IPS-18a (cell line): ENCODE results near the gene PLA2G4F.

ENCODE experiments used
- H3K27ac ChIP-seq: one replicate; pipeline ENCODE4 v1.5.1; 2013; ENCODE audit warnings: low read length
- H3K27me3 ChIP-seq: one replicate; pipeline ENCODE4 v1.6.1; 2013; ENCODE audit warnings: mild to moderate bottlenecking, low read length; ENCODE audit not compliant: control insufficient read depth, insufficient read depth
- H3K36me3 ChIP-seq: one replicate; pipeline ENCODE4 v1.6.1; 2013; ENCODE audit warnings: low read depth, low read length; ENCODE audit not compliant: control insufficient read depth
- H3K4me1 ChIP-seq: one replicate; pipeline ENCODE4 v1.6.1; 2013; ENCODE audit warnings: low read depth, low read length; ENCODE audit not compliant: control insufficient read depth
- H3K4me3 ChIP-seq: one replicate; pipeline ENCODE4 v1.5.1; 2013; ENCODE audit warnings: low read length
- H3K9ac ChIP-seq: one replicate; pipeline ENCODE4 v1.6.1; 2013; ENCODE audit warnings: mild to moderate bottlenecking, low read length, moderate library complexity
- H3K9me3 ChIP-seq: one replicate; pipeline ENCODE4 v1.6.1; 2013; ENCODE audit warnings: low read depth, low read length; ENCODE audit not compliant: control insufficient read depth

The PLA2G4F gene, protein sequence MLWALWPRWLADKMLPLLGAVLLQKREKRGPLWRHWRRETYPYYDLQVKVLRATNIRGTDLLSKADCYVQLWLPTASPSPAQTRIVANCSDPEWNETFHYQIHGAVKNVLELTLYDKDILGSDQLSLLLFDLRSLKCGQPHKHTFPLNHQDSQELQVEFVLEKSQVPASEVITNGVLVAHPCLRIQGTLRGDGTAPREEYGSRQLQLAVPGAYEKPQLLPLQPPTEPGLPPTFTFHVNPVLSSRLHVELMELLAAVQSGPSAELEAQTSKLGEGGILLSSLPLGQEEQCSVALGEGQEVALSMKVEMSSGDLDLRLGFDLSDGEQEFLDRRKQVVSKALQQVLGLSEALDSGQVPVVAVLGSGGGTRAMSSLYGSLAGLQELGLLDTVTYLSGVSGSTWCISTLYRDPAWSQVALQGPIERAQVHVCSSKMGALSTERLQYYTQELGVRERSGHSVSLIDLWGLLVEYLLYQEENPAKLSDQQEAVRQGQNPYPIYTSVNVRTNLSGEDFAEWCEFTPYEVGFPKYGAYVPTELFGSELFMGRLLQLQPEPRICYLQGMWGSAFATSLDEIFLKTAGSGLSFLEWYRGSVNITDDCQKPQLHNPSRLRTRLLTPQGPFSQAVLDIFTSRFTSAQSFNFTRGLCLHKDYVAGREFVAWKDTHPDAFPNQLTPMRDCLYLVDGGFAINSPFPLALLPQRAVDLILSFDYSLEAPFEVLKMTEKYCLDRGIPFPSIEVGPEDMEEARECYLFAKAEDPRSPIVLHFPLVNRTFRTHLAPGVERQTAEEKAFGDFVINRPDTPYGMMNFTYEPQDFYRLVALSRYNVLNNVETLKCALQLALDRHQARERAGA

GRCh38 chr15:42156243-42156922 lies at the start of gene PLA2G4F:
PLA2G4F (minus strand) TSS chr15:42156636; CDS start chr15:42156549, 87 bp downstream.
- Histone ChIP-seq H3K9me3 (no peaks in the 10 kb centered on the region), H3K27ac (no peak within 1 kb of the TSS), H3K4me3 (no peak within 1 kb of the TSS)

DNA sequence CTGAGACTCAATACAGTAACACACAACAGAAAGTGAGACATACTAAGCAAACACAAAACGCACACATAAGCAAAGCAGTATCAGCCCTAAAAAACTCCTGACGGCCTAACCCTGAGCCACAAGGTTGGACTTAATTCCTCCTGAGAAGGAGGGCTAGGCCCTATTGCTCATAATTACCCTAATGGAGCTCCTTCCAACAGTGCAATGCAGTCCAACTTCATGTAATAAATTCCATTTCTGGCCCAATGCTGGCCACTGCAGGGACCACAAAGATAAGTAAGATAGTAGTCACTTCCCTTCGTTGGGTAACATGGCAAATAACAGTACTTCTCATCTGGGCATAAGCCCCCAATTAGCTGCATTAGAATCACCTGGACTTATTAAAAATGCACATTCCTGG lies 47.5 kb upstream of the PLA2G4F start:
- Histone ChIP-seq H3K27me3 (no peaks in the 10 kb centered on the region), H3K9ac (no peak overlapping the region), H3K27ac (no peak overlapping the region), H3K36me3 (no peaks in the 10 kb centered on the region), H3K9me3 (no peaks in the 10 kb centered on the region), H3K4me3 (no peak overlapping the region), H3K4me1 (no peaks in the 10 kb centered on the region)

More at GRCh38 chr15:42156243-42156922, at the start of gene PLA2G4F:
- peaks cover 18% of the 10 kb centered on the region for H3K36me3 ChIP-seq
- no peaks in the 10 kb centered on the region for H3K27me3 ChIP-seq
- no peak within 1 kb of the TSS for H3K9ac ChIP-seq
- H3K4me1 ChIP-seq = no peaks in the 10 kb centered on the region

DNA sequence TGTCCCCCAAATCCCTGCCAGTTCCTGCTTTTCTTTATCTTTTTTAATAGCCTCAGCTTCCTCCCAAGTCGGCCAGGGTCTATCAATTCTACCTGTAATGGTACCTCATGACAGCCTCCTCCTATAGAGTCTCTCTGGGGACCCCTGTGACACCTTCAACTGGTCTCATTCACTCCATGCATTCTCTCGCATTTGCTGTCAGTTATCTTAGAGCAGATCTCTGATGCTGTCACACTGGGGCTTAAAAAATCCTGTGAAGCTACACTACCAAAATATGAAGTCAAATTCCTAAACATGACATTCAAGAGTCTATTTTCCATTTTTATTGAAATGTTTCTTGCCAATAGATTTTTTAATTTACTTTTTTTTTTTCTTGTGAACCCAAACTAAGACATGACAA lies 46.2 kb upstream of the PLA2G4F start:
- Histone ChIP-seq H3K27me3 (no peaks in the 10 kb centered on the region), H3K36me3 (no peaks in the 10 kb centered on the region), H3K4me1 (no peaks in the 10 kb centered on the region), H3K27ac (no peak overlapping the region), H3K9ac (no peak overlapping the region), H3K9me3 (no peaks in the 10 kb centered on the region), H3K4me3 (no peak overlapping the region)

DNA sequence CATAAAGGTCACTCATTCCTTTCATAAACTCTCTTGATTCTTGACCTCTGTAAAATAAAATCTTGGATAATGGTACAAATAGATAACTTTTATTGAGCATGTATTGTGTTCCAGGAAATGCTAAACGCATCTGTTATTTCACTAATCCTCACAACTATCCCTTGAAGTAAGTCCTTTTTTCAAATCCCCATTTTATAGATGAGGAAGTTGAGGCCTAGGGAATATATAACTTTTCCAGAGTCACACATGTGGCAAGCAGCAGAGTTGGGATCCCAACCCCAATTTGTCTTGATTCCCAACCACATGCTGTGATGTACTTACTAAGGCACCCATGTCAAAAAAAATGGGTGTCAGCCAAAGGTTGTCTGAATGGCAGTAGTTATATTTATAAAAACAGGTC lies 45.4 kb upstream of the PLA2G4F start:
- Histone ChIP-seq H3K4me1 (no peaks in the 10 kb centered on the region), H3K9me3 (no peaks in the 10 kb centered on the region), H3K27ac (no peak overlapping the region), H3K9ac (no peak overlapping the region), H3K4me3 (no peak overlapping the region), H3K36me3 (no peaks in the 10 kb centered on the region), H3K27me3 (no peaks in the 10 kb centered on the region)

GRCh38 chr15:42199126-42199525 lies 42.7 kb upstream of the PLA2G4F start:
- H3K4me1 ChIP-seq = no peaks in the 10 kb centered on the region
- H3K9ac ChIP-seq = no peak overlapping the region
- no peaks in the 10 kb centered on the region for H3K9me3 ChIP-seq
- H3K27me3 ChIP-seq = no peaks in the 10 kb centered on the region
- no peak overlapping the region for H3K4me3 ChIP-seq
- H3K27ac ChIP-seq = no peak overlapping the region
- H3K36me3 ChIP-seq = no peaks in the 10 kb centered on the region

DNA sequence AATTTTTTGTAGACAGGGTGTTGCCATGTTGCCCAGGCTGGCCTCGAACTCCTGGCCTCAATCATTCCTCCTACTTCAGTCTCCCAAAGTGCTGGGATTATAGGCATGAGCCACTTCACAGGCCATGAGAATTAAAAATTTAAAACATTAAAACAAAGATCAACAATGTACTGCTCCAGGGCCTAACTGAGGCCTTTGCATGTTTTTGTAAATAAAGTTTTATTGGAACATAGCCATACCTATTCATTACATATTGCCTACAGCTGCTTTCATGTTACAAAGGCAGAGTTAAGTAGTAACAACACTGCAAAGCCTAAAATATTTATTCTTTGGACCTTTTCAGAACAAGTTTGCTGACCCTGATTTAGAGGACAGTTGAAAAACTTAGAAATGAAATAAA lies 42.1 kb upstream of the PLA2G4F start:
- no peaks in the 10 kb centered on the region for H3K9me3 ChIP-seq
- no peak overlapping the region for H3K9ac ChIP-seq
- no peaks in the 10 kb centered on the region for H3K4me1 ChIP-seq
- no peak overlapping the region for H3K4me3 ChIP-seq
- H3K27ac ChIP-seq = no peak overlapping the region
- H3K36me3 ChIP-seq = no peaks in the 10 kb centered on the region
- no peaks in the 10 kb centered on the region for H3K27me3 ChIP-seq

DNA sequence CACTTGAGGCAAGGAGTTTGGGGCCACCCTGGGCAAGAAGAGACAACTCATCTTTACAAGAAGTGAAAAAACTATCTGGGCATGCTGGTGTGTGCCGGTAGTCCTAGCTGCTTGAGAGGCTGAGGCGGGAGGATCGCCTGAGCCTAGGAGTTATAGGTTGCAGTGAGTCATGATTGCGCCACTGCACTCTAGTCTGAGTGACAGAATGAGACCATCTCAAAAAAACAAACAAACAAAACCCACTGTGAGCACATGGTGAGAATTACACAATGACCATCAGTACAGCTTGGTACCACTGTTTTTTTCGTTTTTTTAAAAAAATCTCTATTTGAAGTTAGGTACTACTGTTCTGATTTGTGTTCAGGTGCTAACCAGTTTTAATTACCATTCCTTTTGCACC lies 38.1 kb upstream of the PLA2G4F start:
- Histone ChIP-seq H3K9ac (no peak overlapping the region), H3K9me3 (no peaks in the 10 kb centered on the region), H3K36me3 (peaks cover 10% of the 10 kb centered on the region), H3K4me1 (no peaks in the 10 kb centered on the region), H3K27ac (no peak overlapping the region), H3K27me3 (no peaks in the 10 kb centered on the region), H3K4me3 (no peak overlapping the region)

- no peaks in the 10 kb centered on the region for H3K27me3 ChIP-seq
- no peaks in the 10 kb centered on the region for H3K4me1 ChIP-seq
- no peak overlapping the region for H3K4me3 ChIP-seq
- H3K9me3 ChIP-seq = no peaks in the 10 kb centered on the region
- H3K9ac ChIP-seq = no peak overlapping the region
- peaks cover 15% of the 10 kb centered on the region for H3K36me3 ChIP-seq
- no peak overlapping the region for H3K27ac ChIP-seq
Measured at GRCh38 chr15:42193383-42193782, 36.9 kb upstream of the PLA2G4F start.

DNA sequence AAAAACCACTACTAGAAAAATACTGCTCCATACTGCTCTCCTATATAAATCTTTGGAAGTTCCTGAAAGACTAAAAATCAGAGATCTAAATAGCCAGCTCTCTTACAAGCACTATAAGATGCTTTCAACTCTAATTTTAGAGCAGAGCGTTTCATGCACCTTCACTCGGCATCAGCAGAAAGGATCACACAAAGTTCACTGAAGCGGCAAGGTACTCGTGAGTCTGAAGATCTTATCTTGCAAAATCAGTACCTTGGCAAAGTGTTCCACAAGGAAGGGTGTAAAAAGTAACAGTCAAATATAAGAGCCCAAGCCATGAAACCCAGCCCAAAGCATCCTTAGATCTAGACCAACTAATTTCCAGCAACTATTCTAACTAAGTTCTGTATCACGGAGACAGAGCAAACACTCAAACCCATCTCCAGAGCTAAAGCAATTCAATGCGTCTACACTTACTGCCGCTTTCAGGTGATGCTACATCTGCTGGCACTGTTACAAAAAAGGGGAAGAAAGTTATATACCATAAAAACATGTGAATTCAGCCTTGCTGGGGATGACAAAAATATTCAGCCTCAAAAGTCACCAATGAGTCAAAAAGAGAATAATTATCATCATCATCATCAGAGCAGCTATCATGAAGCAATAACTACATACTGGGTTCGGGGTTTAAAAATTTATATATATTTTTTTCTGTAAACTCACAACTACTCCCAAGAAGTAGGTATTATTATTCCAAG lies 35.3 kb upstream of the PLA2G4F start:
- Histone ChIP-seq H3K9ac (no peak overlapping the region), H3K9me3 (no peaks in the 10 kb centered on the region), H3K36me3 (peaks cover 18% of the 10 kb centered on the region), H3K4me1 (no peaks in the 10 kb centered on the region), H3K27ac (no peak overlapping the region), H3K4me3 (no peak overlapping the region), H3K27me3 (no peaks in the 10 kb centered on the region)

GRCh38 chr15:42190370-42190769 lies 33.9 kb upstream of the PLA2G4F start:
- Histone ChIP-seq H3K4me1 (no peaks in the 10 kb centered on the region), H3K9me3 (no peaks in the 10 kb centered on the region), H3K4me3 (no peak overlapping the region), H3K9ac (no peak overlapping the region), H3K36me3 (peaks cover 21% of the 10 kb centered on the region), H3K27me3 (no peaks in the 10 kb centered on the region), H3K27ac (no peak overlapping the region)

- no peaks in the 10 kb centered on the region for H3K27me3 ChIP-seq
- H3K9me3 ChIP-seq = no peaks in the 10 kb centered on the region
- no peak overlapping the region for H3K9ac ChIP-seq
- H3K36me3 ChIP-seq = peaks cover 18% of the 10 kb centered on the region
- H3K27ac ChIP-seq = no peak overlapping the region
- H3K4me3 ChIP-seq = no peak overlapping the region
- H3K4me1 ChIP-seq = no peaks in the 10 kb centered on the region
Measured at GRCh38 chr15:42185801-42186200, 29.4 kb upstream of the PLA2G4F start.
